GM19324 (cell line): Measurements from ENCODE around the gene CTBP1.

Experiments used
- ATAC-seq: cut with Tn5 transposase; IDR thresholded peaks from one replicate; pipeline ENCODE4 v1.9.1; 2021; ENCODE audit warnings: mild to moderate bottlenecking, moderate library complexity; ENCODE audit not compliant: unreplicated experiment, low FRiP score

Gene CTBP1

GRCh38 chr4:1251773-1252066, 2.8 kb upstream of the CTBP1 start:
- no peak for ATAC-seq

- no peak for ATAC-seq
These were observed 2.2 kb upstream of the CTBP1 start for GRCh38 chr4:1250921-1251772.

- ATAC-seq, result no peak
These were observed 1.5 kb upstream of the CTBP1 start for GRCh38 chr4:1250527-1250812.

GRCh38 chr4:1249731-1250526, 999 bp upstream of the CTBP1 start:
- ATAC-seq, result peak; percentile 3

- peak; percentile 72 for ATAC-seq
These were observed 309 bp upstream of the CTBP1 start for GRCh38 chr4:1249148-1249730.

GRCh38 chr4:1247864-1248244, 1.1 kb downstream of the CTBP1 start:
- peak; percentile 5 for ATAC-seq

- ATAC-seq, result no peak
These were observed 1.7 kb downstream of the CTBP1 start for GRCh38 chr4:1246901-1247863.

- ATAC-seq, result no peak
These were observed 2.6 kb downstream of the CTBP1 start for GRCh38 chr4:1246111-1246881.

- no peak for ATAC-seq
These were observed 3.4 kb downstream of the CTBP1 start for GRCh38 chr4:1245481-1246051.

GRCh38 chr4:1244978-1245471, 3.9 kb downstream of the CTBP1 start:
- ATAC-seq, result no peak

- ATAC-seq, result no peak
These were observed 4.6 kb downstream of the CTBP1 start for GRCh38 chr4:1244081-1244977.

- ATAC-seq, result no peak
These were observed 5.4 kb downstream of the CTBP1 start for GRCh38 chr4:1243451-1244080.

GRCh38 chr4:1242506-1243450, 6.2 kb downstream of the CTBP1 start:
- ATAC-seq, result no peak

GRCh38 chr4:1241936-1242505, 6.9 kb downstream of the CTBP1 start:
- no peak for ATAC-seq

GRCh38 chr4:1241466-1241935, 7.4 kb downstream of the CTBP1 start:
- ATAC-seq, result no peak

- ATAC-seq, result no peak
These were observed 8.0 kb downstream of the CTBP1 start for GRCh38 chr4:1240721-1241465.
